Measurements from ENCODE around the gene FAM13A. TPM values are rescaled to one million over a fixed set of nuclear protein-coding genes. Genes with fewer than 3 reads are reported as not detected.

Gene FAM13A
- total RNA-seq, 2 donors from 2014 or later, result 27.2 to 107 TPM

DNA sequence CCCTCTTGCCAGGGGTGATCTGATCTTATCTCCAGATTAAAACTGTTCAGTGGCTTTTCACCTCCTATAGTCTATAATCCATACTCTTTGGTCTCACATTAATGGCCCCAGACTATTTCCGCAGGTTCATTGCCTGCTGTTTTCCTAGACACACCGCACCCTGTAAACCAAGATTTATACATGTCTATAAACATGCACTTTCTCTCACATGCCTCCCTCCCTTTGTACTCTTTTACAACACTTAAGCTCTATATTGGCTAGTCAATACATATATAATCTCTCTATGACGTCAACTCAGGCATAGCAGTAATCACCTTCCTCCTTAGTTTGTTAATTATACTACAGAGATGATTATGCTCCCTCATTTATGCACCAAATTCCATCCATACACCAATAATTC lies 188.5 kb downstream of the FAM13A start:
- Histone ChIP-seq H3K27me3 (replicated peaks; ENCODE audit: insufficient read depth) (no peaks in the 10 kb centered on the region), H3K4me1 (replicated peaks) (no peaks in the 10 kb centered on the region), H3K36me3 (no peaks in the 10 kb centered on the region), H3K9me3 (no peaks in the 10 kb centered on the region), H3K27ac (no peak overlapping the region), H3K4me3 (no peak overlapping the region)
- no peak for TF ChIP-seq POLR2A (IDR thresholded peaks at IDR 0.05)
- no peak for TF ChIP-seq POLR2AphosphoS5 (IDR thresholded peaks at IDR 0.05)
- TF ChIP-seq, protein P1, sequence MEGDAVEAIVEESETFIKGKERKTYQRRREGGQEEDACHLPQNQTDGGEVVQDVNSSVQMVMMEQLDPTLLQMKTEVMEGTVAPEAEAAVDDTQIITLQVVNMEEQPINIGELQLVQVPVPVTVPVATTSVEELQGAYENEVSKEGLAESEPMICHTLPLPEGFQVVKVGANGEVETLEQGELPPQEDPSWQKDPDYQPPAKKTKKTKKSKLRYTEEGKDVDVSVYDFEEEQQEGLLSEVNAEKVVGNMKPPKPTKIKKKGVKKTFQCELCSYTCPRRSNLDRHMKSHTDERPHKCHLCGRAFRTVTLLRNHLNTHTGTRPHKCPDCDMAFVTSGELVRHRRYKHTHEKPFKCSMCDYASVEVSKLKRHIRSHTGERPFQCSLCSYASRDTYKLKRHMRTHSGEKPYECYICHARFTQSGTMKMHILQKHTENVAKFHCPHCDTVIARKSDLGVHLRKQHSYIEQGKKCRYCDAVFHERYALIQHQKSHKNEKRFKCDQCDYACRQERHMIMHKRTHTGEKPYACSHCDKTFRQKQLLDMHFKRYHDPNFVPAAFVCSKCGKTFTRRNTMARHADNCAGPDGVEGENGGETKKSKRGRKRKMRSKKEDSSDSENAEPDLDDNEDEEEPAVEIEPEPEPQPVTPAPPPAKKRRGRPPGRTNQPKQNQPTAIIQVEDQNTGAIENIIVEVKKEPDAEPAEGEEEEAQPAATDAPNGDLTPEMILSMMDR (IDR thresholded peaks at IDR 0.05), result no peak
- intact Hi-C loops (cut with DNase I), result no loop called here
- no peak for DNase-seq (ENCODE audit: low spot score)
- WGBS, result 76% methylated on average over 3 of the region's 3 CpGs

- 62% methylated on average over 4 of the region's 4 CpGs for WGBS
- Histone ChIP-seq H3K27me3 (replicated peaks; ENCODE audit: insufficient read depth) (no peaks in the 10 kb centered on the region), H3K9me3 (no peaks in the 10 kb centered on the region)
These were observed 190.0 kb downstream of the FAM13A start for GRCh38 chr4:88866862-88867550.

DNA sequence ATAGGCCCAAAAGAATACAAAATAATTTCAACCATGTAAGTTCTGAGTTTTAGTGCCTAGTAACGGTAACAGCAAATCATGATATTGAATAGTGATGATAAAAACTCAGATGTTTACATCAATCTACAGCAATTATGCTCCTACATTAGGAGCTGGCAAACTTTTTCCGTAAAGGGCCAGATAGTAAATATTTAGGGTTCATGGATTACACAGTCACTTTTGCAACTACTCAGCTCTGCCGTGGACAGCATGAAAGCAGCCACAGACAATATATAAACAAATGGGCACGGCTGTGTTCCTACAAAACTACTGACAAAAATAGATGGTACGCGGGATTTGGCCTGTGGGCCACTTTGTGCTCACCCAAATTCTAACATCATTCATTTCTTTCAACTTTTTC lies 191.5 kb downstream of the FAM13A start:
- Histone ChIP-seq H3K27me3 (replicated peaks; ENCODE audit: insufficient read depth) (no peaks in the 10 kb centered on the region), H3K4me1 (replicated peaks) (no peaks in the 10 kb centered on the region), H3K4me3 (no peak overlapping the region), H3K36me3 (no peaks in the 10 kb centered on the region), H3K27ac (no peak overlapping the region), H3K9me3 (no peaks in the 10 kb centered on the region)
- no peak for DNase-seq (ENCODE audit: low spot score)
- TF ChIP-seq, protein P1 (IDR thresholded peaks at IDR 0.05), result no peak
- TF ChIP-seq POLR2A (IDR thresholded peaks at IDR 0.05), result no peak
- no peak for TF ChIP-seq POLR2AphosphoS5 (IDR thresholded peaks at IDR 0.05)
- 63% methylated on average over 6 of the region's 6 CpGs for WGBS
- intact Hi-C loops (cut with DNase I), result no loop called here

More at GRCh38 chr4:88866862-88867550, 190.0 kb downstream of the FAM13A start:
- TF ChIP-seq POLR2A (IDR thresholded peaks at IDR 0.05) (no peak), POLR2AphosphoS5 (IDR thresholded peaks at IDR 0.05) (no peak)
- TF ChIP-seq, protein P1 (IDR thresholded peaks at IDR 0.05), result no peak
- Histone ChIP-seq H3K4me3 (no peak overlapping the region), H3K4me1 (replicated peaks) (no peaks in the 10 kb centered on the region), H3K27ac (no peak overlapping the region), H3K36me3 (no peaks in the 10 kb centered on the region)
- no peak for DNase-seq (ENCODE audit: low spot score)
- intact Hi-C loops (cut with DNase I), result no loop called here

- no peak for DNase-seq (ENCODE audit: low spot score)
- intact Hi-C loops (cut with DNase I), result no loop called here
- TF ChIP-seq, protein P1 (IDR thresholded peaks at IDR 0.05), result no peak
- no peak for TF ChIP-seq POLR2A (IDR thresholded peaks at IDR 0.05)
- TF ChIP-seq POLR2AphosphoS5 (IDR thresholded peaks at IDR 0.05), result no peak
- 90% methylated on average over 1 of the region's 1 CpG for WGBS
- H3K36me3 ChIP-seq, result no peaks in the 10 kb centered on the region
- no peak overlapping the region for H3K4me3 ChIP-seq
- no peaks in the 10 kb centered on the region for H3K9me3 ChIP-seq
- H3K27ac ChIP-seq, result no peak overlapping the region
- no peaks in the 10 kb centered on the region for H3K4me1 ChIP-seq (replicated peaks)
- H3K27me3 ChIP-seq (replicated peaks; ENCODE audit: insufficient read depth), result no peaks in the 10 kb centered on the region
These were observed 191.9 kb downstream of the FAM13A start for GRCh38 chr4:88865046-88865445.

DNA sequence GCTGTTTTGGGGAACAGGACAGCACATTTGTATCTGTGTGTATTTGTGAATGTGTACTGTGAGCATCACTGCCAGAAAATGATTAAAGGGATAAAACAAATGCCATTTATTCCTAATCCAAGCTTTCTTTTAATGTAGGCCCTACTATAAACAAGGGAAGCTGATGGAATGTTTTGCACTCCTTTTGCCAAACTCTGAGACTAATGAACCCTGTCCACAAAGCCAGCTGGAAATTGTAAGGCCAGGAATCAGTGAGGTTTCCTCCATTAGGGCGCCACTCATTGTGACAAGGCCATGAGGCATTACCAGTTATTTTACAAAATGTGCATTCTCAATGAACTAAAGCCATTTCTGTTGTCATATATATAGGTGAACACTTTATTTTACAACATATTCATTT lies 196.4 kb downstream of the FAM13A start:
- Histone ChIP-seq H3K4me3 (no peak overlapping the region), H3K27me3 (replicated peaks; ENCODE audit: insufficient read depth) (no peaks in the 10 kb centered on the region), H3K27ac (no peak overlapping the region), H3K4me1 (replicated peaks) (no peaks in the 10 kb centered on the region), H3K36me3 (no peaks in the 10 kb centered on the region), H3K9me3 (no peaks in the 10 kb centered on the region)
- intact Hi-C loops (cut with DNase I), result no loop called here
- 67% methylated on average over 1 of the region's 1 CpG for WGBS
- TF ChIP-seq POLR2A (IDR thresholded peaks at IDR 0.05) (no peak), POLR2AphosphoS5 (IDR thresholded peaks at IDR 0.05) (no peak)
- TF ChIP-seq, protein P1 (IDR thresholded peaks at IDR 0.05), result no peak
- no peak for DNase-seq (ENCODE audit: low spot score)

All from prostate gland (tissue), 2 donors.